KOPT-K1 (cell line): ENCODE measurements around the gene PDE8A.

Source experiments
- H3K27ac ChIP-seq: fragments of 200-600 bp; sonication (generic); 2 replicates; pipeline ENCODE4 v1.5.1; 2016; ENCODE audit warnings: antibody characterized with exemption, mild to moderate bottlenecking, low read depth, low read length; ENCODE audit not compliant: poor library complexity, severe bottlenecking
- H3K36me3 ChIP-seq: fragments of 200-600 bp; sonication (generic); 2 replicates; pipeline ENCODE4 v1.5.1; 2017; ENCODE audit warnings: antibody characterized with exemption, mild to moderate bottlenecking, low read length, moderate library complexity; ENCODE audit not compliant: insufficient read depth
- H3K9me3 ChIP-seq: fragments of 200-600 bp; sonication (generic); 2 replicates; pipeline ENCODE4 v1.5.1; 2017; ENCODE audit warnings: antibody characterized with exemption, low read length, mild to moderate bottlenecking; ENCODE audit not compliant: insufficient read depth, poor library complexity, severe bottlenecking

The PDE8A gene

DNA sequence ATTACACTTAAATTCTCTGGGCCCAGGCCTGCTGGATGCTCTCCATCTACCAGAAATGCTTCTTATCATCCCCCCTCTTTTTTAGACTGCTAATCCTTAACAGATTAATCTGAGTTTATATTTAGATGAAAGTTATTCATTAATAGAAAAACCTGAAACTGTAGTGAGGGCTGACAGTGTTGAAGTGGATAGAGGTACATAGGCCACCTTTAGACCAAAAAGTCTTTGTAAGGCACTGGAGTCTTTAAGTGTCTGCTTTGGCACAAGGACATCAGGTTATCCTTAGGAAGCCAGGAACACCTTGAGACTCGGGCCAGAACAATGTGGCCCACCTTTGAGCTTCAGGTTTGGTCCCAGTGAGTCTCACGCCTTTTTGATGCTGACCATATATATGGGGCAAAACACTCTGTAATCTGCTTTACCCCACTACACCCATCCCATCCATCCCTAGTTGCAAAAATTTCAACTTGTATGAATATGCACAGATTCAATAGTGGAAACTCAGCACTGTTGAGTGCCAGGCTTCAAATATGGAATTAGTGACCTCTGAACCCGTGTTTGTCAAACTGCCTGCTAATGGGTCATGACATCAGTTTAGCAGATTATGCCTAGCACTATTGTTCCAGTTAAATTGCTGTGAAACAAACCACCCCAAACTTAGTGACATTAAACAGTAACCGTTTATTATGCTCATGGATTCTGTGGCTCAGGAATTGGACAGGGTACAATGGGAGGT lies 44.0 kb downstream of the PDE8A start:
- Histone ChIP-seq H3K27ac (no peak overlapping the region), H3K36me3 (no peaks in the 10 kb centered on the region), H3K9me3 (no peaks in the 10 kb centered on the region)

DNA sequence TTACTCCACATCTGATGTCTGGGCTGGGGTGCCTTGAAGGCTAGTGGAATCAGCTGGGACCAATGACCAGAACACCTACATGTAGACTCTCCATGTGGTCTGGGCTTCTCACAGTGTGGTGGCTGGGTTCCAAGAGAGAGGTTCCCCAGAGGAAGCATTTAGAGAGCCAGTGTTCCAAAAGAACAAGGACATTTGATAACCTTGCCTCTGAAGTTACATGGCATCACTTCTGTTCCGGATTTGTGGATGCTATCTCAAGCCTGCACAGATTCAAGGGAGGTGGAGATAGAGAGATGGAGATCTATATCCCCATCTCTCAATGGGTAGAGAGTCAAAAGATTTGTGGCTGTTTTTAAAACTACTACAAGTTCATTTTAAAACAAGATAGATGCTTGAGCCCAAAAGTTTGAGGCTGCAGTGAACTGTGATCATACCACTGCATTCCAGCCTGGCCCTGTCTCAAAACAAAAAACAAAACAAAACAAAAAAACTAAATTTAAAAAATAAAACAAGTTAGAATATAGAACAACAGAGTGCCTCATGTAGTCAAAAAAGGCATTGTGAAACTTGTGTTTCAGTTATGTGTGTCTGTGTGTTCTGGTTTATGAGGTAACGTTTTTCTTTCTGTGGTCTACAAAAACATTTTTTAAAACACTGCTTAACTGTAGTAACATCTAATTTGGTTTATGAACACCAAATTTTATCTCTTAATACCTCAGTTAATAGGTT lies 44.8 kb downstream of the PDE8A start:
- no peaks in the 10 kb centered on the region for H3K36me3 ChIP-seq
- H3K27ac ChIP-seq, result no peak overlapping the region
- no peaks in the 10 kb centered on the region for H3K9me3 ChIP-seq

DNA sequence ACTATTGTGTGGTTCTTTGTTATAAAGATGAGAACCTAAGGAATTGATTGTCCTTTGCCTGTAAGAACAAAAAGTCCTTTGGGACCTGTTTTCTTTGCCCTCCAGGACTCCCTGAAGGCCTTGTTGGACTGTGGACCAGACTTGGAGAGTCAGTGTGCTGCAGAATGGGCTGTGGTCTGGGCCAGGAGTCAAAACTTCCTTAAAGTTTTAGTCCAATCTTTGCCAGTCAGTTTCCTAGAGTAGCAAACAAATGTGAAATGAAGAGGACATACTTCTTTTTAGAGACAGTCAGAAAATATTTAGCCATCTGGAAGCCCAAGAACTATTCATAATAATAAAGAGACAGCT lies 45.4 kb downstream of the PDE8A start:
- Histone ChIP-seq H3K27ac (no peak overlapping the region), H3K36me3 (no peaks in the 10 kb centered on the region), H3K9me3 (no peaks in the 10 kb centered on the region)

DNA sequence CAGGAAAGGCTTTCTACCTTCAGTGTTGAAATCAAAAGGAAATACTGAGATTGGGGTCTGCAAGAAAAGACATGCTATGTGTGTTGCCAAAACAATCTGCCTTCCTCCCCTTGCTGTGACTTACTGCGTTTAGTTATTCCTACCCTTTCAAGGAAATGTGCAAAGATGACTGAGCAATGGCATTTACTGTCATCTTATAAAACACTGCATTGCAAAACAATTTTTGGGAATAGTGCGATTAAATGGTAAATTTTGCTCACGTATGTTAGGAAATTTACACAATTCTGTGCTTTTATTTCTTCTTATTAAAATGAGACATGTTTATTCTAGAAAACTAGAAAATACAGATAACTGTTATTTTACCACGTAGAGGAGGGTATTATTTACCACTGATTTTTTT lies 45.8 kb downstream of the PDE8A start:
- Histone ChIP-seq H3K36me3 (no peaks in the 10 kb centered on the region), H3K9me3 (no peaks in the 10 kb centered on the region), H3K27ac (no peak overlapping the region)

DNA sequence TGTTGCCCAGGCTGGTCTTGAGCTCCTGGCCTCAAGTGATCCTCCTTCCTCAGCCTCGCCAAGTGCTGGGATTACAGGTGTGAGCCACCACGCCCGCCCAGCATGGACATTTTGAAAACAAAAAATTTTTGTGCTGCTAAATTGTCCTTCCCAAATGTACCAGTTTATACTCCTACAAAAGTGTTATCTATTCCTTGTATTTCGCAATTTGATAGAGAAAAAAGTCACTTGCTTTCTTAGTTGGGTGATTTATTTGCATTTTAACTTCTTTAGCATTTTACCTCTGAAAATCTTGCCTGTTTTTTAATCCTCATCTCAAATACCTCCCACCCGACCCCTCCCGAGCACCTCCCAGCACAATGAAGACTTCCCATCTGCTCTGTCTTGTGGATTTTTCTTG lies 46.8 kb downstream of the PDE8A start:
- H3K36me3 ChIP-seq, result no peaks in the 10 kb centered on the region
- H3K27ac ChIP-seq, result no peak overlapping the region
- H3K9me3 ChIP-seq, result no peaks in the 10 kb centered on the region

DNA sequence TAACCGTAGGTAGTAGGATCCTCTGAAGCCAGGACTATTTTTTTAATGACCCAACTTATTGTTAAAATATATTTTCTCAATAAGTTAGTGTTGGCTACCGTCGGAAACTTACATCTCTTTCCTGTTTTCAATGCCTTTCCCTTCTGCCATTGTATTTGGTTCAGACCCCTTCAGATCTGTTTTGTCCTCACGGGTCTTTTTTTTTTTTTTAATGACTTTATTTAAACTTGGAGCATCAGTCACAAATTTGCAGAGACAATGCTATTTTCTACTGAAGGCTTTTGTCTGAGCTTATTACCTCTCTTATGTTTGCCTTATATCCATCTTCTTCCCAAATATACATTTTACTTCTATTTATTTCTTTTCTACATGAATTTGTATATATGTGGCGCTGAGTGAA lies 47.6 kb downstream of the PDE8A start:
- no peaks in the 10 kb centered on the region for H3K36me3 ChIP-seq
- H3K27ac ChIP-seq, result no peak overlapping the region
- no peaks in the 10 kb centered on the region for H3K9me3 ChIP-seq

DNA sequence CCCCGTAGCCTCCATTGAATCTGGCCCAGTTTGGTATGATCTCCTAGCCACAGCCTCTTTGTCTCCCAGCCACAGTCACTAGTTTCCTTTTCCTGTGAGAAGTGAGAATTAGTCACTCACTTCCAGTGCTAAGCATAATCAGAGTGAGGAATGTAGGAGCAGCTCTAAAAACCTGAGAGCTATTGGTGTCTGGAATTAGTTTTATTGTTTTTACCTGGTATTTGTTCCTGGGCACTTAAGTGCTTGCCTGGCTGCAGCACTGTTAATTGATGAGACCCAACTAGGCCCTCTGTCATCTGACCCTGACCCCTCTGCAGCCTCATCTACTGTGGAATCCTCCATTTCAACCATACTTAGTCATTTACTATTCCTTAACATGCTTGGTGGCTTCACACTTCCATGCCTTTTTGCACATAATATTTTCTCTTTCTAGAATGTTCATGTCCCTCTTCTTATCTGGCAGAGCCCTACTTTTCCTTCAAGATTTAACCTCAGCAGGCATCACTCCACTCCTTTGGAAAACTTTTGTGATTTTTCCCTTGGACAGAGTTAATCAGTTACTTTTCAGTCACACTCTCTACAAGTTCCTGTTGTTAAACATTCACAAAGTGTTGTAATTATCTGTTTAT lies 48.8 kb downstream of the PDE8A start:
- Histone ChIP-seq H3K36me3 (no peaks in the 10 kb centered on the region), H3K27ac (no peak overlapping the region), H3K9me3 (no peaks in the 10 kb centered on the region)

DNA sequence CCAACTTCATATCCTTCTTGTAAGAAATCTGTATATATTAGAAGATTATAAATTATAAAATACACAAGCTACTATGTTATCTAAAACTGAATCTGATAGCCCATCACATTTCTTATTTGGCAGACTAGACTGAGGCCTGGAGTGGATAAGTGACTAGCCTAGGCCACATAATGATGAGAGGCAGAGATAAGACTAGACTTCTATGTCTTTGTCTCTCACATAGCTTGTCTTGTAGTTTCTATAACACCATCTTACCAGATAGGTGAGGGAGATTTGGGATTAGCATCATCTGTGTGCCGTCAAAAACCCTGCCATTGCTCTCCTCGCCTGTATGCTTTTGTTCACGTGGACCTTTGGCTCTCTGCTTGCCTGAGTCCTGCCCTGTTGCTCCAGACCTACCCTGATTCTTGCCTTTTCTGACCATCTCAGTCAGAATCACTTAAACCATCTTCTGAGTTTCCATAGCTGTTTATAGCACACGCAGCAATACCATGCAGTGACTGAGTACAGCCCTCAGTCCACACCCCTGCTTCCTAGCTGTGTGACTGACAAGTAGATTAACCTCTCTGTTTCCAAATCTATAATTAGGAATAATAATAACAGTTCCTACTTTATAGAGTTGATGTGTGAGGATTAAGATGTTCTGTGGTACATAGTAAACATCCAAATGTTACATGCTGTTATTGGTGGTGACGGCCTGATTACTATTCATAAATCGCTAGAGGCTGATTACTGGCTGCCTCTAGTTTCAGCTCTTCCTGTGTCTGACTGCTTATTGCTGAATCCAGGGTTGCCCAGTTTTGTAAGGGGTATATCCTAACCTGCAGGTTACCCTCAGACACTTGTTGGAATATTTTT lies 49.7 kb downstream of the PDE8A start:
- no peak overlapping the region for H3K27ac ChIP-seq
- H3K9me3 ChIP-seq, result no peaks in the 10 kb centered on the region
- no peaks in the 10 kb centered on the region for H3K36me3 ChIP-seq

DNA sequence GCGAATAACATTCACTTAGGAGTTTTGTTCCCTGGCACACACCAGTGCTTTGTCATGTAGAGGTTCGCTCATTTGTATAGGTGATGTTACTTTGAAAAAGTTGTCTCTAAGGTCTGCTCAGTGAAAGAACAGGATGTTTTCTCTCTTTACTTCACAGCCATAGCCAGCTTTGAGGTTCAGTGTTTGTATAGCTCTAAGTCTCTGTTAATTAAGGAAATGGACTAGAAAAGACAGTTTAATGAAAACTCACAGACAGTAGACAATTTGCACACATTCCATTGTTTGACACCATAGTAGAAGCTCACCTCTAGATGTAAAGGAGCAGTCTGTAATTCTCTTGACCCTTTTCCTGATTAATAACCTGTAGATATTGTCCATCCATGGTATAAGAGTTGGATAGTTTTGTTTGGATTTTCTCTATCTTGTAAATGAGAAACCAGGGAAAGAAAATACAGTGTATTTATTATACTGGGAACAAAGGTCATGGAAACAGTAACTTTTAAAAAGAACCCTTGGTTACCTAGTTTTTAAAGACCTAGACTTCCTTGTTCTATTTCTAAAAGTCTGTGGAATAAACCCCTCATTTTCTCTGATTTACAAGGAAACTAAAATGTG lies 50.4 kb downstream of the PDE8A start:
- H3K9me3 ChIP-seq, result no peaks in the 10 kb centered on the region
- no peaks in the 10 kb centered on the region for H3K36me3 ChIP-seq
- no peak overlapping the region for H3K27ac ChIP-seq

DNA sequence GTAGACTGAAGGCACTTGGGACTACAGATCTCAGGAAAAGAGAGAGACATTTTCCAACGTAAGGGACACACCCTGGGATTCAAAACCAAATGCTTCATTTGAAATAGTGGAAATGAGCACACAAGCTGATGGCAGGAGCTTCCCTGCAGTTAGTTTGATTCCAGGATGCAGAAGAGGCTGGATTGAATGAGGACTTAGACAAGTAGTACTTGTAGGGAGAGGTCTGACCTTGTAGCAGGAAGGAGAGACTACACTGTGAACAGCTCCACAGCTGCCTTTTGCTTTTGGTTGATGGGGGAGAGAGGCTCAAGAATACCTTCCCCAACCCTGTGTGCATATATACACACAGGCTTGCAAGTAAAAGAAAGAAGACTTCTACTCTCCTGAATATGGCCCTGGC lies 51.5 kb downstream of the PDE8A start:
- Histone ChIP-seq H3K9me3 (no peaks in the 10 kb centered on the region), H3K36me3 (no peaks in the 10 kb centered on the region), H3K27ac (no peak overlapping the region)

DNA sequence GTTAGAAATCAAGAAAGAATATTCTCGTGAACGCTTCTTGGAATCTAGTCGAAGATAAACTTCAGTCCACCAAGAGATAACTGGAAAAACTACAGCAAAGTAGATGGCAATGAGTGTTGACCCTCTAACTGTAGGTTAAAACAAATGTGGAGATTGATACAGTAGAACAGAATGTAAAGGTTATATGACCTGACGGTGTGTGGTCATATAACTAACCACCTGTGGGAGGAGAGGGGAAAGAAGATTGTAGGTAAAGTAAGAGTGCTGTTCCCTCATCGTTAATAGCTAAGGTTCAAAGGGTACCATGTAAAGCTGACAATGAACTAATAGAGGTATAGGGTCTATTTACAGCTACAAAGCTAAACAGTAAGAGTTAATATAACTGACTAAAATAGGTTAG lies 52.6 kb downstream of the PDE8A start:
- Histone ChIP-seq H3K27ac (no peak overlapping the region), H3K36me3 (no peaks in the 10 kb centered on the region), H3K9me3 (no peaks in the 10 kb centered on the region)

DNA sequence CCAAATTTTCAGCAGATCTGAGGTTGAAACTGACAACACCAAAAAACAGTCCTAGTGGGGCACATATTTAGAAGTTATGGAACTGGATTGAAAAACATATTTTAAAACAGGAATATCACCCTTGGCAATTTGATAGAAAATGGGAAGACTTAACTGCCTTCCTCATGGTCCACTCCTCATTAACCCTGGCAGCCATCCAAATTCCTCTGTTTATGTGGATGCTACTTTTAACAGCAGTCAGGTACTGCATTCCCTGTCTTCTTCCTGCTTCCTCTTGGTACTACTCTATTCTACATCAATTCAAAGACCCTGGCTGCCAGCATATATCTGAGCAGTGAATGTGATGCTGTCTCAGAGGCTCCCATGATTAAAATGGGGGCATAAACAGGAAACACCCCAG lies 54.3 kb downstream of the PDE8A start:
- Histone ChIP-seq H3K9me3 (no peaks in the 10 kb centered on the region), H3K27ac (no peak overlapping the region), H3K36me3 (no peaks in the 10 kb centered on the region)

DNA sequence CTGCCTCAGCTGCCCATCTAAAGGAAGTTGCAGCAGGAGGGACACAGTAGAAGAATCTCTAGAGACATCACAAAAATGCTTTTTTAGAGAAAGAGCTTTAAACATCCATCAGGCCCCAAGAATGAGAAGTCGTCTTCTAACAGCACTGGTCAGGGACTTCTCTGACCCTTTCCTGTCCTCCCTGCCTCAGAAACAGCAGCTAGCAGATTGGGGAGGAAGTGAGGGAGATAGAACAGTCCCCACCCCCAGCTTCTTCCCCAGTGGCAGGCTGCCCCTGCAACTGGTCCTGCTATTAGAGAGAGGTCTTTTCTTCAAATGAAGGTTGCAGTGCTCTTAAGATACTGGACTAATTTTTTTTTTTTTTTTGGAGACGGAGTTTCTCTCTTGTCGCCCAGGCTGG lies 55.1 kb downstream of the PDE8A start:
- H3K9me3 ChIP-seq, result no peaks in the 10 kb centered on the region
- H3K36me3 ChIP-seq, result no peaks in the 10 kb centered on the region
- H3K27ac ChIP-seq, result no peak overlapping the region

DNA sequence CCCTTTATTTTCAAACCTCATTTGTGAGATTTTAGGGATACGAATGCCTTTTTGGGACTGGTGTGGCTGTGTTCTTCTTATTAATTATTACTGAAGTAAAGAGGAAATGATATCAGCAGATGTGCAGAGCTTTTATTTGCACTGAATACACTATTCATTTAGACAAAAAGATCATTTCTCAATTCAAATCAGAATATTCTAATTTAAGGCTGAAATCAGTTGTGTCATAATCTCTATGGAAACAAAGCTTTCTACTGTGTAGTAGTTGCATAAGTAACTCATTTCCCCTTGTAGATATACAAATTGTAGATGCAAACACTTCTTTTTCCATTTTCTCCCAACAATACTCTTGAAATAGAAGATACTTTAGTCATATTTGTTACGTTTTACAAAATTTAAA lies 56.0 kb downstream of the PDE8A start:
- Histone ChIP-seq H3K36me3 (no peaks in the 10 kb centered on the region), H3K27ac (no peak overlapping the region), H3K9me3 (no peaks in the 10 kb centered on the region)

DNA sequence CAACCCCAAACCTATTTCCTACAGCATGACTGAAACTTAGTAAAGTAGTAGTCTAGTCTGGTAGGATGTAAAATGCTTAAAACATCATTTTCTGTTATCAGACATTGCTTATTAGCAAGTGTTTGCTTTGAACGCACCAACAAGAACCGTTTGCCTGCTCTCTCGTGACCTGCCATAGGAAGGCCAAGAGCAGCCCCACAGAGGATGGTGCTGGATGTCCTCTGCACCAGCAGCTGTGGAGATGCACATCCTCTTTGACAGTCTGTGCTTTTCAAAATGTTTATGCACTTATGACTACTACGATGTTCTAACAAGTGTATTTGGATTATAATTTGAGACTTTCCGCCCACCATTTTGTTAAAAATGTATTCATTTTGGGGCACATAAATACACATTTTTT lies 59.6 kb downstream of the PDE8A start:
- Histone ChIP-seq H3K27ac (no peak overlapping the region), H3K9me3 (no peaks in the 10 kb centered on the region), H3K36me3 (no peaks in the 10 kb centered on the region)
